ENCODE data around the gene BACH2.

DNA sequence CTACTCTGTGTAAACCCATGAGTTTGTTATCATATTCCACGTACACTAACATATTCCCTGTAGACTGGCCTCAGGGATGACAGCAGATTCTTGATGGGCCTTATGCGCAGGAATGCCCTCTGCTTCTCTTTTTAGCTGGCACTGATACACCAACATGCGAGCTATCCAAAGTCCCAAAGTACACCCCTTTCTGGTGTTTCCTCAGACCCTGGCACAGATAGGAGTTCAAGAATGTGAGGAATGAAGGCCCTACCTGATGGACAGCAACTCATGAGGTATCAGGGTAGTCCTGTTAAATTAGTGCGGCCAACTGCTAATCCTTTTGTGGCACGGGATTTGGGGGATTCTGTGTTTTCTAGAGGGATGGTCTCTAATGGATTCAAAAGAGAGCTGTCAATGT lies 93.0 kb downstream of the BACH2 start:
- TF ChIP-seq POLR2A (IDR thresholded peaks at IDR 0.05) = no peak
- TF ChIP-seq CTCF (IDR thresholded peaks at IDR 0.05) = no peak
